GM20431 (cell line): ENCODE measurements around the gene CDC6.

Source experiments
- in situ Hi-C: fragments of 300-500 bp; cut with MseI, MboI; formaldehyde crosslinking; loops from one replicate; pipeline ENCODE4 v1.15.0; 2020; ENCODE audit warnings: low sequenced_read_pairs; ENCODE audit not compliant: unreplicated experiment

Gene CDC6

DNA sequence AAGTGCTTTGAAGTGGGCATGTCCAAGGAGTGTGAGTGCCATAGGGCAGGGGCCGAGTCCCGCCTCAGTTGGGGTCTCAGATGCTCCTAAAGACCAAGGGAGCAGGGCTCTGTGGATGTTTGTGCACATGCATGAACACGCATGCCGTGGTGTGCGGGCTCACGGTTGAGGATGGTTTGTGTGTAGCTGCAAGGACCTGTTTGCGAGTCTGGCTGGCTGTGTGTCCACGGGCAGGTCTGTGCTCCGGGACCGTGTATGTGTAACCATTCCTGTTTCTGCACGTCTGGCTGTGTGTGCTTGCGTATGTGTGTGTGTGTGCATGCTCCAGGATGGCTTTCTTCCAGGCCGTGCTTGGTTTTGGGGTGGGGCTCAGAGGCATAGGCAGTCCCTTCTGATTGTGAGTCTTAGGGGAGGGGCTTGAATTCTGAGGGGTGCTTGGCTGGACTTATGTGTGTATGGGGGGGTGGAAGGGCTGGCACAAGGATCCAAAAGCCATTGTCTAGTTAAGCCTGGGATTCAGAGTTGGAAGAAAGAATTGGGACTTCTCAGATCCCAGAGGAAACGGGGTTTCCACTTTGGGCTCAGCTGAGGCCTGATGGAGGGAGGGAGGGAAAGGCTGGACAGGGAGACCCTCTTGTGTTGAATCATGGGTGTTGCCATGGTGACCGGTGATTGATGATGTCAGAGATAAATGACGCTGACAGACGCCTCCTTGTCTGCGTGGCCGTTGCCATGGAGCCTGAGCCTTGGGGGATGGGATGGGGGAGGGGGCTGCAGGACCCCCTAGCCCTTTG is 62.4 kb downstream of the CDC6 start:
- in situ Hi-C loops: loop anchor here (5.0 kb wide), 1 partner anchor 48 kb away; no protein-coding TSS in a partner anchor

DNA sequence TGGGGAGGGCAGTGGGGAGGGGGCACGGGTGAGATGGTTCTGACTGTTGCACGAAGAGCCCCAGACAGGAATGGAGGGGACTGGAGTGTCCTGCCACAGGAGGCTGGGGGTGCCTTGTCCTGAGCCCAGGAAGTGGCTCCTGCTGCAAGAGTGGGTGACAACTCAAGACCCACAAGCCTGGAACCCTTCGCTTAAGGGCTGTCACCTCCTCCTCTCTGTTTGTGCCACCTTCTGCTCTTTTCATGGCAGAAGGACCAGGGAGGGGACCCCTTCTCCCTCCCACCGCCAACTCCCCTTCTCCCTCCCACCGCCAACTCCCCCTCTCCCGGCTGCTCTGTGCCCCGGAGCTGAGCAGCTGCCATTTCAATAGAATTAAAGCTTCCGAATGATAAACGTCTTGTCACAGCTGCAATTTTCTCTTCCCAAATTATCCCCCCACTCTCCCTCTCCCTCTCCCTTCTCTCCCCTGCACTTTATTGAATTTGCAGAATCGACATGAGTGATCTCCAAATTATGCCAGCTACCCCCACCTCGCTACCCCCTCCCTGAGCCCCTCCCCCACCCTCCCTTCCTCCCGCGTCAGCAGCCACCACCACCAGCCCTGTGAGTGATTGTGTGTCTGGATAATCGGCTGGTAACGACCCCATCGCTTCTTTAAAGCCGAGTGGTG is 63.1 kb downstream of the CDC6 start:
- in situ Hi-C loops: loop anchor here (5.0 kb wide), 1 partner anchor 49 kb away; no protein-coding TSS in a partner anchor

DNA sequence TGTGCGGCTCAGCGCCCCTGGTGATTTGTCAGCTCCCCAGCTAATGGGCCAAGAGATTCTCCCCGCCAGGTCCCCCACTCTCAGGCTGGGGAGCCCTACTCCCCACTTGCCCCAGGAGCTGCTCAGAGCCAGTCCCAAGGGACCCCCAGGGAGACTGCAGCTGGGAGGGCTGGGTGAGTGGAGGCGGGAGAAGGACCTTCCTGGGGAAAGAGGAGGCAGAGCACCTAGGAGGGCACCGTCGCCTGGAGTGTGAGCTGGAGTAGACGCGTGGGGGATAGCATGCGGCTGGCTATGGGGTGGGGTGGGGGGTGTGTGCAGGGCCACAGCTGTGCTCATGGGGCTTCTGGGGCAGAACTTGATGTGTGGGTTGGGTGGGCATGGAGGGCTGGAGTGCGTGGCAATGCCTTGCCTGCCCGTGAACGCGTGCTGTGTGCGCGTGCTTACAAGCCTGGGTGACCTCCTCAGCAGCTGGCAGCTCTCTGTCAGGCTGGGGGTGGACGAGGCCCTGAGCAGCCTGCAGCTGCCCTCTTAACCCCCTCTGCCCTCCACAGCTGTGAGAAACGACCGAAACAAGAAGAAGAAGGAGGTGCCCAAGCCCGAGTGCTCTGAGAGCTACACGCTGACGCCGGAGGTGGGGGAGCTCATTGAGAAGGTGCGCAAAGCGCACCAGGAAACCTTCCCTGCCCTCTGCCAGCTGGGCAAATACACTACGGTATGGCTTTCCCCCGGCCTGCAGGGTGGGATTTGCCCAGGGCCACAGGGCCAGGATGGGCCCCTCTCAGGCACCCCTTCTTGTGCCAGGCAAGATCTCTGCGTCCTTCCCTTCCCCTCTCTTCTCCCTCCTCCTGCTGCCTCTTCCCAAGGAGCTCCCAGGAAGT is 63.9 kb downstream of the CDC6 start:
- in situ Hi-C loops: loop anchor here (5.0 kb wide), 1 partner anchor 49 kb away; no protein-coding TSS in a partner anchor

DNA sequence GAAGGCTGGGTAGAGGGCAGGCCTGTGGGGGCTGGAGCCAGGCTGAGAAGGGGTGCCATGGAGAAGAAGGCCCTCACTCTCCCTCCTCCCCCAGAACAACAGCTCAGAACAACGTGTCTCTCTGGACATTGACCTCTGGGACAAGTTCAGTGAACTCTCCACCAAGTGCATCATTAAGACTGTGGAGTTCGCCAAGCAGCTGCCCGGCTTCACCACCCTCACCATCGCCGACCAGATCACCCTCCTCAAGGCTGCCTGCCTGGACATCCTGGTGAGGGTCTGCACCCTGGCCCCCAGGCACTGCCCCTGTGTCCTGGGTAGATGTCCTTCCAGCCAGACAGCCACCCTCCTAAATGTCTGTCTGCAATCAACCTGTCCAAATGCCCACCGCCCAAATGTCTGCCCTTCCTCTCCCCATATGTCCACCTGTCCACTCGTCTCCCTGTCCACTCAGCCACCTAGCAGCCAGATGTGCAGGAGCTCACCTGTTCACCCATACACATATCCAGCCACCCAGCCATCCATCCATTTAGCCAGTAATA is 64.6 kb downstream of the CDC6 start:
- in situ Hi-C loops: loop anchor here (5.0 kb wide), 1 partner anchor 50 kb away; no protein-coding TSS in a partner anchor

DNA sequence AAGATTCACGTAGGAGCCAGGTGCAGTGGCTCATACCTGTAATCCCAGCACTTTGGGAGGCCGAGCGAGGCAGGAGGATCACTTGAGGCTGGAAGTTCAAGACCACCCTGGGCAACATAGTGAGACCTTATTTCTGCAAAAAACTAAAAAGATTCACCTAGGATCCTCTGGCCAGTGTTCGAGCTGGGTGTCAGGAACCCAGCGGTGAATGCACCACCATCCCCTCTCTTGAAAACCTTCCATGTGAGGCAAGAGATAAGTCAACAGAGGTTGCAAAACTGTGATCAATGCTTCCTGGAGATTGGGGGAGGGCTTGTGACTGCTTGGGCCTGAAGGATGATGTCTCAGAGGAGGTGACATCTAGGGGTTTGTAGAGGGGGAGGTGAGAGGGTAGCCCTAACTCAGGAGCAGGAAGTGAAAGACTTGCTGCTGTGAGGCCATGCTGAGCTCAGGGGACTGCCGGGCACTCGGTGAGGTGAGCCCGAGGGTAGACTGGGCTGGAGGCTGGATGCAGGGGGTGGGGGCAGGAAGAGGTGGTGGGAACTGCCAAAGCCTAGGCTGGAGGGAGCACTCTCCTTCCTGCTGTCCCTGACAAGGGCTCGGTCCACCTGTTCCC is 65.2 kb downstream of the CDC6 start:
- in situ Hi-C loops: loop anchor here (5.0 kb wide), 1 partner anchor 51 kb away; no protein-coding TSS in a partner anchor
